Tibial nerve (tissue), 4 donors: ENCODE data around the gene FGD3. TPM values are rescaled to one million over a fixed set of nuclear protein-coding genes. Genes with fewer than 3 reads are reported as not detected.

Source experiments
- DNase-seq, 2 donors: peaks; one replicate each; pipeline ENCODE4 v3.0.0-alpha.2; 2019; ENCODE audit warnings: low spot score in 2 of 2
- H3K27ac ChIP-seq, 4 donors: fragments of 200-600 bp; sonication (generic) in 3 of 4; one replicate each; pipeline ENCODE4 v1.5.1; 2017 to 2019; ENCODE audit warnings: mild to moderate bottlenecking in 1 of 4
- H3K27me3 ChIP-seq, 2 donors: fragments of 200-600 bp; sonication (generic) in 1 of 2; one replicate each; pipeline versions ENCODE4 v1.5.1 to v1.6.0; 2017 to 2019
- H3K36me3 ChIP-seq, 3 donors: fragments of 200-600 bp; sonication (generic); one replicate each; pipeline ENCODE4 v1.5.1; 2018 to 2019
- H3K4me1 ChIP-seq, 4 donors: fragments of 200-600 bp; sonication (generic) in 3 of 4; one replicate each; pipeline ENCODE4 v1.5.1; 2017 to 2019
- H3K4me3 ChIP-seq, 4 donors: fragments of 200-600 bp; sonication (generic) in 3 of 4; one replicate each; pipeline ENCODE4 v1.5.1; 2017 to 2019; ENCODE audit warnings: mild to moderate bottlenecking in 1 of 4, moderate library complexity in 1 of 4
- H3K9me3 ChIP-seq, 4 donors: fragments of 200-600 bp; sonication (generic) in 3 of 4; one replicate each; pipeline ENCODE4 v1.5.1; 2017 to 2019
- EP300 ChIP-seq, 2 donors: sonication (generic); formaldehyde crosslinking; IDR thresholded peaks; one replicate each; pipeline ENCODE4 v1.6.1; 2017; ENCODE audit warnings: antibody characterized with exemption in 2 of 2, mild to moderate bottlenecking in 1 of 2
- POLR2A ChIP-seq, 2 donors: fragments of 450-650 bp; IDR thresholded peaks; one replicate each; pipeline ENCODE4 v1.6.1; 2017; ENCODE audit warnings: antibody characterized with exemption in 2 of 2, mild to moderate bottlenecking in 2 of 2, moderate library complexity in 2 of 2
- WGBS, 2 donors: methylation state at CpG; one replicate each; pipeline ENCODE4 v1.1.5; 2018; 5-methylcytosine and 5-hydroxymethylcytosine counted together
- total RNA-seq, 4 donors: library from RNA; depleted of rRNA; stranded (reverse); fragments of >200 nt; gene quantifications; one replicate each; pipeline ENCODE4 v1.1.0, GENCODE V29; 2016
- TF ChIP-seq, protein P1 (sequence below), 5 experiments: fragments of 200-600 bp in 3 of 5; fragments of 450-650 bp in 2 of 5; sonication (generic) in 3 of 5; IDR thresholded peaks; one replicate each; pipeline ENCODE4 v1.5.1; 2016 to 2019; ENCODE audit warnings: antibody characterized with exemption in 5 of 5, mild to moderate bottlenecking in 3 of 5, moderate library complexity in 2 of 5

The FGD3 gene
- total RNA-seq, 4 donors from 2014 or later, result 6.7 to 13.8 (median 7.3) TPM

GRCh38 chr9:93065135-93065720 lies 117.9 kb downstream of the FGD3 start:
- H3K4me1 ChIP-seq, result peaks cover 0 to 39% (median 5%) of the 10 kb centered on the region in 4 donors
- DNase-seq, result no peak
- no peak overlapping the region for H3K27ac ChIP-seq
- WGBS, 2 donors, result 65 to 71% methylated on average over 14 to 15 of the region's 15 CpGs
- TF ChIP-seq EP300 (IDR thresholded peaks at IDR 0.05) (no peak), POLR2A (IDR thresholded peaks at IDR 0.05) (no peak)
- TF ChIP-seq, protein P1, sequence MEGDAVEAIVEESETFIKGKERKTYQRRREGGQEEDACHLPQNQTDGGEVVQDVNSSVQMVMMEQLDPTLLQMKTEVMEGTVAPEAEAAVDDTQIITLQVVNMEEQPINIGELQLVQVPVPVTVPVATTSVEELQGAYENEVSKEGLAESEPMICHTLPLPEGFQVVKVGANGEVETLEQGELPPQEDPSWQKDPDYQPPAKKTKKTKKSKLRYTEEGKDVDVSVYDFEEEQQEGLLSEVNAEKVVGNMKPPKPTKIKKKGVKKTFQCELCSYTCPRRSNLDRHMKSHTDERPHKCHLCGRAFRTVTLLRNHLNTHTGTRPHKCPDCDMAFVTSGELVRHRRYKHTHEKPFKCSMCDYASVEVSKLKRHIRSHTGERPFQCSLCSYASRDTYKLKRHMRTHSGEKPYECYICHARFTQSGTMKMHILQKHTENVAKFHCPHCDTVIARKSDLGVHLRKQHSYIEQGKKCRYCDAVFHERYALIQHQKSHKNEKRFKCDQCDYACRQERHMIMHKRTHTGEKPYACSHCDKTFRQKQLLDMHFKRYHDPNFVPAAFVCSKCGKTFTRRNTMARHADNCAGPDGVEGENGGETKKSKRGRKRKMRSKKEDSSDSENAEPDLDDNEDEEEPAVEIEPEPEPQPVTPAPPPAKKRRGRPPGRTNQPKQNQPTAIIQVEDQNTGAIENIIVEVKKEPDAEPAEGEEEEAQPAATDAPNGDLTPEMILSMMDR (IDR thresholded peaks at IDR 0.05), result no peak
- H3K27me3 ChIP-seq, result no peaks in the 10 kb centered on the region
- H3K36me3 ChIP-seq, result no peaks in the 10 kb centered on the region
- H3K4me3 ChIP-seq, result no peak overlapping the region
- H3K9me3 ChIP-seq, result no peaks in the 10 kb centered on the region

DNA sequence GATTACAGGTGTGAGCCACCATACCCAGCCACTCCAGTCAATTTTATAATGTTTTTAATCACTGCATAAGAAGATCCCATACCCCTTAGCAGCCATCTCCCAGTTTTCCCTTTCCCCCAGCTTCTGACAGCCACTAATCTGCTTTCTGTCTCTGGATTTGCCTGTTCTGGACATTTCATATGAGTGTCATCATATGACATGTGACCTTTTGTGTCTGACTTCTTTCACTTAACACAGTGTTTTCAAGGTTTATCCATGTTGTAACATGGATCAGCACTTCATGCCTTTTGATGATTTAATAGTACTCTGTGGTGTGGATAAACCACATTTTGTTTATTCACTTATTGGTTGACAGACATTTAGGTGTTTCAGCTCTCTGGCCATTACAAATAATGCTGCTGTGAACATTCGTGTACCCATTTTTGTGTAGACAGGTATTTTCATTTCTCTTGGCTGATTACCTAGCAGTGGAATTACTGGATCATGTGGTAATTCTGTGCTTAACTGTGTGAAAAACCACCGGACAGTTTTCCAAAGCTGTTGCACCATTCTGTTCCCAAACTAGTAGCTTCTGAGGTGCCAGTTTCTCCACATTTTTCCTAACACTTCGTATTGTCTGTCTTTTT lies 119.8 kb downstream of the FGD3 start:
- Histone ChIP-seq H3K4me3 (no peak overlapping the region), H3K4me1 (peaks cover 0 to 23% (median 3%) of the 10 kb centered on the region in 4 donors), H3K27me3 (no peaks in the 10 kb centered on the region), H3K9me3 (no peaks in the 10 kb centered on the region), H3K36me3 (no peaks in the 10 kb centered on the region), H3K27ac (no peak overlapping the region)
- DNase-seq, result no peak
- TF ChIP-seq, protein P1 (IDR thresholded peaks at IDR 0.05), result no peak
- TF ChIP-seq EP300 (IDR thresholded peaks at IDR 0.05) (no peak), POLR2A (IDR thresholded peaks at IDR 0.05) (no peak)
- WGBS, 2 donors, result 89% methylated on average over 3 of the region's 3 CpGs

GRCh38 chr9:93068956-93069355 lies 121.6 kb downstream of the FGD3 start:
- no peaks in the 10 kb centered on the region for H3K27me3 ChIP-seq
- H3K27ac ChIP-seq, result no peak overlapping the region
- no peak for DNase-seq
- TF ChIP-seq POLR2A (IDR thresholded peaks at IDR 0.05) (no peak), EP300 (IDR thresholded peaks at IDR 0.05) (no peak)
- TF ChIP-seq, protein P1 (IDR thresholded peaks at IDR 0.05), result no peak
- 90 to 94% methylated on average over 4 of the region's 4 CpGs for WGBS, 2 donors
- H3K36me3 ChIP-seq, result no peaks in the 10 kb centered on the region
- no peak overlapping the region for H3K4me3 ChIP-seq
- H3K4me1 ChIP-seq, result peaks cover 0 to 10% (median 6%) of the 10 kb centered on the region in 4 donors
- H3K9me3 ChIP-seq, result no peaks in the 10 kb centered on the region

- no peak for DNase-seq
- Histone ChIP-seq H3K4me3 (no peak overlapping the region), H3K4me1 (peaks cover 0 to 4% (median 2%) of the 10 kb centered on the region in 4 donors), H3K27ac (no peak overlapping the region), H3K36me3 (no peaks in the 10 kb centered on the region), H3K9me3 (no peaks in the 10 kb centered on the region), H3K27me3 (no peaks in the 10 kb centered on the region)
- no peak for TF ChIP-seq POLR2A (IDR thresholded peaks at IDR 0.05)
- TF ChIP-seq, protein P1 (IDR thresholded peaks at IDR 0.05), result no peak
- TF ChIP-seq EP300 (IDR thresholded peaks at IDR 0.05), result no peak
- 83 to 87% methylated on average over 7 of the region's 7 CpGs for WGBS, 2 donors
Measured at GRCh38 chr9:93071464-93071863, 124.1 kb downstream of the FGD3 start.

DNA sequence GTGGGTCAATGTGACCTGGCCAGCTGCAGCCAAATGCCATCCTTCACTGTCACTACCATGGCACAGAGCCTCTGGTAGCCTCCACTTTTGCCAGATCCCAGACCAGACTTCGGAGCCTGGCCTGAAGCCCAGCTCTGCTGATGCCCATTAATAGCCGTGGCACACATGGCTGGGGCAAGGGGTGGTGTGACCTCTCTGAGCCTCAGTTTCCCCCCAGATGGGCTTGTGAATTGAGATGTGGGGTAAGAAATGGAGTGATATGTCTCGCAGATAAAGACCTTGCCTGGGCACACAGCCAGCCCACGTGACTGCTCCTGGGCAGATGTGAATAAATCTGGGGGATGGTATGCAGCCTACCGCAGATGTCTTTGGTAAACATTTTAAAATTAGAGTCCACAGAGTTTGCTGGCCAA lies 125.1 kb downstream of the FGD3 start:
- DNase-seq, result no peak
- WGBS, 2 donors, result 35 to 42% methylated on average over 4 to 5 of the region's 5 CpGs

More for the DNA sequence above, 125.1 kb downstream of the FGD3 start:
- H3K9me3 ChIP-seq, result no peaks in the 10 kb centered on the region
- H3K4me3 ChIP-seq, result no peak overlapping the region
- peaks cover 0 to 4% (median 2%) of the 10 kb centered on the region in 4 donors for H3K4me1 ChIP-seq
- no peaks in the 10 kb centered on the region for H3K36me3 ChIP-seq
- H3K27ac ChIP-seq, result no peak overlapping the region
- no peak for TF ChIP-seq POLR2A (IDR thresholded peaks at IDR 0.05)
- no peaks in the 10 kb centered on the region for H3K27me3 ChIP-seq
